Fibroblast of lung (primary cell): ENCODE measurements around the gene USP5.

Source experiments
- EZH2 ChIP-seq: IDR thresholded peaks from 2 replicates; pipeline ENCODE4 v1.5.1; 2012; ENCODE audit warnings: low read length, control low read depth, mild to moderate bottlenecking; ENCODE audit errors: missing control alignments
- TF ChIP-seq, protein P1 (sequence below), 2 donors: IDR thresholded peaks in 1 of 2; conservative IDR thresholded peaks in 1 of 2; 1 replicate in 1 of 2; 2 replicates in 1 of 2; pipeline ENCODE4 v1.5.1; 2011 to 2012; ENCODE audit warnings: low read length in 2 of 2, control low read depth in 1 of 2, inconsistent platforms in 1 of 2, low read depth in 1 of 2, mild to moderate bottlenecking in 1 of 2

DNA sequence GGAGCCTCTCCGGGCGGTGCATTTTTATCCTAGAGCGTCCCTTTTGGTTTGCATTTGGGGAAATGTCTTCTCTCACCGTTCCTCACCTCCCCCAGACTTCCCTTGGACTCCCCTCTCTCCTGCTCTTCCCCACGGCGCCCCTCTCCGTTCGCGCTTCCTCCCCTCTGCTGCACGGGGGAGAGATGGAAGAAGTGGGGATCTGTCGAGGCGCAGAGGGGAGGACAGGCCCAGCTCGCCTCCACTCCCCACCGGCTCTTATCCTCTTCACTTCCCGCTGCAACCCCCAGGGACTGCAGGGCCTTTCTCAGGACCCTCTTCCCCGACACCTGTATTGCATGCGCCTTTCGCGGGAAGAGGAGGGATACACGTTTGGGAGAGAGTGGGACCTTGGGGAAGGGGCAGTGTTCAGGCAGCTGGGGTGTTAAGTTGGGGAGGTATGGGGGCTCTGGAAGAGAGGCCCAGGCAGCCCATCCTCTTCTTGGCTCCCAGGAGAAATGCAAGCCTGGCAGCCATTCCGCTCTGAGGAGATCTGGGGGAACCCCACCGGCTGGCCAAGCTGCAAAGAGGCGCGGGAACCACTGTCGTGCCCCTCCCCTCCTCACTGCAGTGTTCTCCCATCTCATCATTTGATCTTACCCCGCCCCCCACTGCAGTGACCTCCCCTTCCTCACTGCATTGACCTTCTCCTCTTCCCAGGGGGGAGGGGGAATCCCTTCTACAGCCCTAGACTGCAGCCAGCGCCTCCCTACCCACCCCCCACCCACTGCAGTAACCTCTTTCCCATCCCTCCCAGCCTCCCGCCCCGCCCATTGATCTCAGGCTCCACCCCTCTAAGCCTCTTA, 63.2 kb downstream of the USP5 start:
- TF ChIP-seq, protein P1, sequence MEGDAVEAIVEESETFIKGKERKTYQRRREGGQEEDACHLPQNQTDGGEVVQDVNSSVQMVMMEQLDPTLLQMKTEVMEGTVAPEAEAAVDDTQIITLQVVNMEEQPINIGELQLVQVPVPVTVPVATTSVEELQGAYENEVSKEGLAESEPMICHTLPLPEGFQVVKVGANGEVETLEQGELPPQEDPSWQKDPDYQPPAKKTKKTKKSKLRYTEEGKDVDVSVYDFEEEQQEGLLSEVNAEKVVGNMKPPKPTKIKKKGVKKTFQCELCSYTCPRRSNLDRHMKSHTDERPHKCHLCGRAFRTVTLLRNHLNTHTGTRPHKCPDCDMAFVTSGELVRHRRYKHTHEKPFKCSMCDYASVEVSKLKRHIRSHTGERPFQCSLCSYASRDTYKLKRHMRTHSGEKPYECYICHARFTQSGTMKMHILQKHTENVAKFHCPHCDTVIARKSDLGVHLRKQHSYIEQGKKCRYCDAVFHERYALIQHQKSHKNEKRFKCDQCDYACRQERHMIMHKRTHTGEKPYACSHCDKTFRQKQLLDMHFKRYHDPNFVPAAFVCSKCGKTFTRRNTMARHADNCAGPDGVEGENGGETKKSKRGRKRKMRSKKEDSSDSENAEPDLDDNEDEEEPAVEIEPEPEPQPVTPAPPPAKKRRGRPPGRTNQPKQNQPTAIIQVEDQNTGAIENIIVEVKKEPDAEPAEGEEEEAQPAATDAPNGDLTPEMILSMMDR (conservative IDR thresholded peaks at IDR 0.05 in 1 of 2, IDR thresholded peaks at IDR 0.05 in 1 of 2; ENCODE audit: low read depth in 1 of 2, low read length in 2 of 2): no peak
- no peak for TF ChIP-seq EZH2
